B cell (primary cell): ENCODE data around the gene VAV3. TPM values are rescaled to one million over a fixed set of nuclear protein-coding genes. Genes with fewer than 3 reads are reported as not detected.

Experiments
- ATAC-seq: fragments of 200-7000 bp; cut with Tn5 transposase; one replicate; pipeline ENCODE4 v1.10.0; 2021; ENCODE audit warnings: low read depth, mild to moderate bottlenecking, moderate number of reproducible peaks, moderate library complexity
- CTCF ChIA-PET: fragments of 350-600 bp; sonication (Branson Sonifier 250); formaldehyde crosslinking; loops from one replicate; lab custom pipeline; 2021; ENCODE audit warnings: antibody characterized with exemption, inconsistent platforms; lab: Charles Lee
- POLR2A ChIA-PET: fragments of 350-600 bp; sonication (Branson Sonifier 250); formaldehyde crosslinking; loops from one replicate; lab custom pipeline; 2021; ENCODE audit warnings: antibody characterized with exemption; lab: Charles Lee
- DNase-seq: peaks from one replicate; pipeline ENCODE4 v3.0.0; 2013
- H2AFZ ChIP-seq: 2 replicates; pipeline ENCODE4 v1.6.1; 2012; ENCODE audit warnings: mild to moderate bottlenecking, low read depth, low read length; ENCODE audit not compliant: insufficient read depth, poor library complexity, severe bottlenecking
- H3K27ac ChIP-seq, 2 donors: 1 replicate in 1 of 2; 2 replicates in 1 of 2; pipeline ENCODE4 v1.5.1; 2012 to 2013; ENCODE audit warnings: low read length in 2 of 2, mild to moderate bottlenecking in 2 of 2, moderate library complexity in 1 of 2
- H3K27me3 ChIP-seq, 4 experiments: fragments of 200-600 bp in 1 of 4; sonication (generic) in 1 of 4; replicated peaks in 1 of 4; 1 replicate in 2 of 4; 2 replicates in 2 of 4; pipeline versions ENCODE4 v1.6.1 to v1.7.0; 2013 to 2016; ENCODE audit warnings: low read length in 3 of 4, mild to moderate bottlenecking in 2 of 4, mixed read lengths in 1 of 4, moderate library complexity in 1 of 4; ENCODE audit not compliant: insufficient read depth in 4 of 4, control insufficient read depth in 3 of 4; ENCODE audit errors: control extremely low read depth in 1 of 4
- H3K36me3 ChIP-seq, 2 experiments: replicated peaks in 1 of 2; 1 replicate in 1 of 2; 2 replicates in 1 of 2; pipeline versions ENCODE4 v1.6.1 to v1.7.1; 2013; ENCODE audit warnings: low read length in 1 of 2; ENCODE audit not compliant: insufficient read depth in 2 of 2, control insufficient read depth in 1 of 2; ENCODE audit errors: control extremely low read depth in 1 of 2, extremely low read depth in 1 of 2
- H3K4me1 ChIP-seq, 2 donors: fragments of 200-600 bp in 1 of 2; sonication (generic) in 1 of 2; 1 replicate in 1 of 2; 2 replicates in 1 of 2; pipeline versions ENCODE4 v1.5.1 to v1.6.1; 2013 to 2017; ENCODE audit warnings: low read length in 2 of 2; ENCODE audit not compliant: control insufficient read depth in 2 of 2, insufficient read depth in 2 of 2
- H3K4me2 ChIP-seq: replicated peaks from 2 replicates; pipeline ENCODE3; 2012; ENCODE audit warnings: mild to moderate bottlenecking, low read depth, low read length; ENCODE audit not compliant: poor library complexity, severe bottlenecking
- H3K4me3 ChIP-seq, 5 experiments: fragments of 200-600 bp in 1 of 5; sonication (generic) in 1 of 5; 1 replicate in 3 of 5; 2 replicates in 2 of 5; pipeline versions ENCODE4 v1.5.1 to v1.7.0; 2011 to 2016; ENCODE audit warnings: low read length in 4 of 5, mild to moderate bottlenecking in 4 of 5, low read depth in 2 of 5, control low read depth in 1 of 5, moderate library complexity in 1 of 5; ENCODE audit not compliant: insufficient read depth in 1 of 5; ENCODE audit errors: control extremely low read depth in 1 of 5, extremely low read depth in 1 of 5
- H3K79me2 ChIP-seq: fragments of 200-600 bp; sonication (generic); one replicate; pipeline ENCODE4 v1.6.0; 2016; ENCODE audit warnings: low read length; ENCODE audit not compliant: control insufficient read depth, insufficient read depth
- H3K9ac ChIP-seq: fragments of 200-600 bp; sonication (generic); 2 replicates; pipeline ENCODE4 v1.6.1; 2017; ENCODE audit warnings: mild to moderate bottlenecking, low read length, moderate library complexity
- H3K9me3 ChIP-seq, 3 donors: one replicate each; pipeline versions ENCODE4 v1.6.1 to v1.7.1; 2013; ENCODE audit warnings: low read length in 2 of 3; ENCODE audit not compliant: control insufficient read depth in 2 of 3, insufficient read depth in 1 of 3; ENCODE audit errors: control extremely low read depth in 1 of 3
- H4K20me1 ChIP-seq: 2 replicates; pipeline ENCODE4 v1.6.0; 2012; ENCODE audit warnings: mild to moderate bottlenecking, low read length; ENCODE audit not compliant: insufficient read depth, control insufficient read depth, poor library complexity, severe bottlenecking
- H3K27ac Mint-ChIP-seq: one replicate; pipeline ENCODE4 v1.8.0; 2021; ENCODE audit warnings: mixed read lengths
- H3K27me3 Mint-ChIP-seq: one replicate; pipeline ENCODE4 v1.8.0; 2021; ENCODE audit warnings: mixed read lengths
- H3K4me1 Mint-ChIP-seq: one replicate; pipeline ENCODE4 v1.8.0; 2021; ENCODE audit warnings: mixed read lengths
- H3K4me3 Mint-ChIP-seq: one replicate; pipeline ENCODE4 v1.8.0; 2021; ENCODE audit warnings: mixed read lengths
- H3K9me3 Mint-ChIP-seq: one replicate; pipeline ENCODE4 v1.8.0; 2022; ENCODE audit warnings: mixed read lengths; ENCODE audit not compliant: insufficient read depth
- CTCF ChIP-seq: fragments of 200-600 bp; IDR thresholded peaks from one replicate; pipeline ENCODE4 v1.8.0; 2022; ENCODE audit warnings: antibody characterized with exemption, mild to moderate bottlenecking
- EZH2 ChIP-seq: IDR thresholded peaks from 2 replicates; pipeline ENCODE4 v1.6.1; 2012; ENCODE audit warnings: borderline replicate concordance, low read depth, mild to moderate bottlenecking, moderate library complexity, low read length; ENCODE audit not compliant: insufficient read depth, poor library complexity, severe bottlenecking
- WGBS: methylation state at CpG from one replicate; pipeline ENCODE4 v1.1.5; 2013; ENCODE audit warnings: missing lambda C conversion rate; ENCODE audit not compliant: insufficient coverage; 5-methylcytosine and 5-hydroxymethylcytosine counted together
- intact Hi-C: fragments of 100-400 bp; cut with micrococcal nuclease; formaldehyde crosslinking; loops from one replicate; pipeline ENCODE4 v1.10.0; 2022
- polyA plus RNA-seq: library from polyadenylated mRNA; depleted of rRNA; stranded (reverse); fragments of >200 nt; gene quantifications from 2 replicates; pipeline ENCODE4 v1.2.3, GENCODE V29; 2012
- total RNA-seq, 2 donors: library from RNA; stranded (reverse); fragments of 120-200 nt in 1 of 2; gene quantifications; 1 replicate in 1 of 2; 2 replicates in 1 of 2; pipeline versions ENCODE4 v1.2.3 to v1.2.4, GENCODE V29; 2013 to 2022

VAV3 gene
- total and polyA plus RNA-seq, 2 donors (not counting 1 experiment from before 2014, with no cell fraction given), result 14.8 to 32.5 TPM

- TF ChIP-seq CTCF, result no peak
- no peak for TF ChIP-seq EZH2
- H2AFZ ChIP-seq, result no peak overlapping the region
- H3K27me3 ChIP-seq, result no peaks in the 10 kb centered on the region
- no peaks in the 10 kb centered on the region for H3K27me3 Mint-ChIP-seq
- H3K9me3 ChIP-seq, result no peaks in the 10 kb centered on the region
- ATAC-seq, result no peak
- 97% methylated on average over 7 of the region's 12 CpGs for WGBS
- CTCF ChIA-PET, result interaction anchor here (1.4 to 9.6 kb wide), 10 partner anchors 11 to 387 kb away, joined by 3 to 191 read pairs (median 16); no protein-coding TSS in a partner anchor
- H3K4me1 Mint-ChIP-seq, result peaks cover 10% of the 10 kb centered on the region
- H3K4me2 ChIP-seq, result no peak overlapping the region
- no peak overlapping the region for H3K27ac ChIP-seq
- no peaks in the 10 kb centered on the region for H3K9me3 Mint-ChIP-seq
- POLR2A ChIA-PET, result no interaction called here
- intact Hi-C loops, result no loop called here
- H3K79me2 ChIP-seq, result no peaks in the 10 kb centered on the region
- H3K27ac Mint-ChIP-seq, result no peak overlapping the region
- no peak overlapping the region for H3K4me3 ChIP-seq
- H4K20me1 ChIP-seq, result no peaks in the 10 kb centered on the region
- H3K36me3 ChIP-seq, result no peaks in the 10 kb centered on the region
- H3K4me1 ChIP-seq, result peaks cover 0 to 3% of the 10 kb centered on the region in 2 donors
- no peak overlapping the region for H3K9ac ChIP-seq
- H3K4me3 Mint-ChIP-seq, result no peak overlapping the region
- DNase-seq, result no peak
Observed at GRCh38 chr1:107531065-107531908, 433.7 kb downstream of the VAV3 start.

GRCh38 chr1:107530543-107530942, 434.4 kb downstream of the VAV3 start:
- no peaks in the 10 kb centered on the region for H3K36me3 ChIP-seq
- H3K4me3 ChIP-seq, result no peak overlapping the region
- H3K9ac ChIP-seq, result no peak overlapping the region
- intact Hi-C loops, result no loop called here
- Mint-ChIP-seq H3K27me3 (no peaks in the 10 kb centered on the region), H3K4me1 (peaks cover 10% of the 10 kb centered on the region), H3K4me3 (no peak overlapping the region), H3K9me3 (no peaks in the 10 kb centered on the region), H3K27ac (no peak overlapping the region)
- H3K79me2 ChIP-seq, result no peaks in the 10 kb centered on the region
- POLR2A ChIA-PET, result no interaction called here
- ATAC-seq, result no peak
- H3K4me2 ChIP-seq, result no peak overlapping the region
- H3K9me3 ChIP-seq, result no peaks in the 10 kb centered on the region
- WGBS, result 76% methylated on average over 5 of the region's 6 CpGs
- no peaks in the 10 kb centered on the region for H4K20me1 ChIP-seq
- no peak for TF ChIP-seq CTCF
- no peak for TF ChIP-seq EZH2
- H3K27me3 ChIP-seq, result no peaks in the 10 kb centered on the region
- CTCF ChIA-PET, result interaction anchor here (1.0 to 9.6 kb wide), 15 partner anchors 8 to 387 kb away, joined by 3 to 191 read pairs (median 13); no protein-coding TSS in a partner anchor
- DNase-seq, result no peak
- peaks cover 0 to 3% of the 10 kb centered on the region in 2 donors for H3K4me1 ChIP-seq
- H3K27ac ChIP-seq, result no peak overlapping the region
- H2AFZ ChIP-seq, result no peak overlapping the region
